Fibroblast of skin of left biceps (primary cell): Measurements from ENCODE around the gene HIPK3.
A peak's percentile ranks its signal among the peaks of the same experiment; 100 is the strongest.
"Not testable (repeated sequence)": the region's sequence is repeated elsewhere in the genome, so short reads cannot be mapped to it uniquely, and the experiment has no call there.

ENCODE experiments used
- DNase-seq, 2 experiments: peaks; one replicate each; pipeline ENCODE4 v3.0.0-alpha.2; 2013; ENCODE audit warnings: low read depth in 2 of 2

Gene HIPK3

DNA sequence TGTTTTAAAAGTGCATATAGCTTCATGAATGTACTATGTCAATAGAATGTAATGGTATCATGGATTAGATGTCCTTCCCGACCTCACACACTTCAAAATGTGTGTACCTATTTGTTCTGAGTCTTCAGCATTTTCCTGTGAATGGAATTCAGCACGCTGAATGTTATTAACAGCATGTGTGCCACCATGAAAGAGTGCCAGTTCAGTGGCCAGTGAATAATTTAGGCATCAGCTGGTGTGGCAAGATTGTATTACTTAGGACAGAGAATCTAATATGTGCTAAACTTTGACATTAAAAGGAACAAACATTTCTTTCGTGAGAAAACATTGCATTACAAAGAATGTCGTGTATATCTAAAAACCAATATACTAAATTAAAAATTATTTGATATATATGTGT is 46.4 kb downstream of the HIPK3 start:
- no peak for DNase-seq

DNA sequence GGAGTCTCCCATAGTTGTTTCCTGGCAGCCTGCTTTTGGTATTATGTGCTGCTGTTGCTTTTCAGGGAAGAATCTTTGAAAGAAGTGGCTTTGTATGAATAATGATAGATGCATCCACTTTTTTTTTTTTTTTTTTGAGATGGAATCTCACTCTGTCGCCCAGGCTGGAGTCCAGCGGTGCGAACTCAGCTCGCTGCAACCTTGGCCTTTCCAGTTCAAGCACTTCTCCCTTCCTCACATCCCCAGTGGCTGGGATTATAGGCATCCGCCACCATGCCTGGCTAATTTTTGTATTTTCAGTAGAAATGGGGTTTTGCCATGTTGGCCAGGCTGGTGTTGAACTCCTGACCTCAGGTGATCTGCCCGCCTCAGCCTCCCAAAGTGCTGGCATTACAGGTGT is 49.6 kb downstream of the HIPK3 start:
- DNase-seq = not testable (repeated sequence)

DNA sequence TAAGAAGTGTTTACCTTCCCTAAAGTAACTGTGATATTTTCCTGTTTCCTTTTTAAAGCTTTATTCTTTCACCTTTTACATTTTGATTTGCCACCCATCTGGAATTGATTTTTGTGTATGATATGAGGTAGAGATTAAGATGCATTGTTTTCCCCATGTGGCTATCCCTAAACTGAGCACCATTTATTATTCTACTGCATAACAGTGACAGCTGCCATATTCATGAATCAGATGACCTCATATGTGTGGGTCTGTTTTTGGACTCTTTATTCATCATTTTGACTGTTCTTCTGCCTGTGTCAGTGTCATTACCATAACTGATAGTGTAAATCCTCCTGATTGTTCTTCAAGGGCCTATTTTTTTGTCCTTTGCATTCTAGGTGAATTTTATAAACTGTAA is 50.8 kb downstream of the HIPK3 start:
- DNase-seq = no peak

DNA sequence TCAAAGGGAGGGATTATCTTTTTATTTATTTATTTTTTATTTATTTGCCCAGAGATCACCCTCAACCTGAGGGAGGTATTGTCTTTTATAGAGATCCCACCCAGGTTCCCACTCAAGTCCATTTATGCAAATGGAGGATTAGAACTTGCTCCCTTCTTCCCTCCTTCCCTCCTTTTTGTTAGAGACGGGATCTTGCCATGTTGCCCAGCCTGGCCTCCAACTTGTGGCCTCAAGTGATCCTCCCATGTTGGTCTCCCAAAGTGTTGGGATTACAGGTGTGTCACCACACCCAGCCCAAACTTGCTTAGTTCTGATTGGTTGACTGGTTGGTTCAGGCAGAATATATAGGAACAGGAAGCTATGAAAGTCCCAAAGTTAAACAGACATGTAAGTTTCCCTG is 51.9 kb downstream of the HIPK3 start:
- no peak for DNase-seq

- no peak for DNase-seq
Measured at GRCh38 chr11:33310720-33311500, 53.7 kb downstream of the HIPK3 start.

DNA sequence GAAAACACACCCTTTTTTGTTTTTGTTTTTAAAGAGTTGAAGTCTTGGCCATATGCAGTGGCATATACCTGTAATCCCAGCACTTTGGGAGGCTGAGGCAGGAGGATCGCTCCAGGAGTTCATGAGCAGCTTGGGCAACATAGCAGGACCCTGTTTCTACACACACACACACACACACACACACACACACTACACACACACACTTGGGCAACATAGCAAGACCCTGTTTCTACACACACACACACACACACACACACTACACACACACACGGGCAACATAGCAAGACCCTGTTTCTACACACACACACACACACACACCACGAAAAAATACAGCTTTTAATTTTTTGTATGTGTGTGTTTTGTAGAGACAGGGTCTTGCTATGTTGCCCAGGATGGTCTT is 54.5 kb downstream of the HIPK3 start:
- DNase-seq = no peak

DNA sequence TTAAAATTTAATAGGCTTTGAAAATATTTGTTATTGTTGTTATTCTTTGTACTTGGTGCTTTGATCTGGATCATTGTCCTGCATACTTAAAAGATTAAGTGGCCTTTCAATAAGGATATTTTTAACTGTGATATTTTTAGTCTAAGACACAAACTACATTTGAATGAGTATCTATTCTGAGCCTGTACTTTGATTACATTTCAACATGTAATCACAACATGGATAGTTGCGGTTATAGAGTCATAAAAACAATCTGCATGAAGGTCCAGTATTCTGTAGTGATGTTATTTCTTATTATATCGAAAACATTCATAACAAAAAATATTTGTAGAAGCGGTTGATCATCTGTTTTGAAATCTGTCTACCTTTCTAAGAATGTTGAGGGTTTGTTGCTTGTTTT is 58.6 kb downstream of the HIPK3 start:
- no peak for DNase-seq

GRCh38 chr11:33317662-33318061 is 60.5 kb downstream of the HIPK3 start:
- DNase-seq = no peak

DNA sequence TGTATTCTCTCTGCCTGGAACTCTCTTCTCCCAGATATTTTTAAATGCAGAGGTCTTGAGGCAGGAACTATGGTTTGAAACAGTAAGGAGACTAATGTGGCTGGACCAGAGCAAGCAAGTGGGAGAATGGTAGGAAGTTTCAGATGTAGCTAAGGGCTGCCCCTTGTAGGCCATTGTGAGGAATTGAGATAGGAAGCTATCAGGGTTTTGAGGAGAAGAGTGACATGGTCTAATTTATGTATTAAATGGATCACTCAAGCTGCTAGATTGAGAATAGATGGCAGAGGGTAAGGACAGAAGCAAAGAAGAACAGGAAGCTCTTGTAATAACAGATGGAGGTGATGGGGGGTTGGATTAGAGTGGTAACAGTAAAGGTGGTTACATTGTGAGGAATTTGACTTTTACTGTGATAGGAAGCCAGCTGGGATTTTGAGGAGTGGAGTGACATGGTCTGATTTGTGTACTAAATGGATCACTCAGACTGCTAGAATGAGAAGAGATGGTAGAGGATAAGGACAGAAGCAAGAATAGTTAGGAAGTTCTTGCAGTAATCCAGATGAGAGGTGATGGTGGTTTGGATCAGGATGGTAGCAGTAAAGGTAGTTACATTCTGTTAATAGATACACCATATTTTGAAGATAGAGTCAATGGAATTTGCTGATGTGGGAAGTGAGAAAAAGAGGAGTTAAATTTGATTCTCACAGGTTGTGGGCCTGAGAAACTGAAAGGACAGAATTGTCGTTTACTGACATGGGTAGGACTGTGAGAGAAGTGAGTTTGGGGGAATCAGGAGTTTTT is 63.0 kb downstream of the HIPK3 start:
- no peak for DNase-seq

- DNase-seq = no peak
Measured at GRCh38 chr11:33320814-33321330, 63.7 kb downstream of the HIPK3 start.

DNA sequence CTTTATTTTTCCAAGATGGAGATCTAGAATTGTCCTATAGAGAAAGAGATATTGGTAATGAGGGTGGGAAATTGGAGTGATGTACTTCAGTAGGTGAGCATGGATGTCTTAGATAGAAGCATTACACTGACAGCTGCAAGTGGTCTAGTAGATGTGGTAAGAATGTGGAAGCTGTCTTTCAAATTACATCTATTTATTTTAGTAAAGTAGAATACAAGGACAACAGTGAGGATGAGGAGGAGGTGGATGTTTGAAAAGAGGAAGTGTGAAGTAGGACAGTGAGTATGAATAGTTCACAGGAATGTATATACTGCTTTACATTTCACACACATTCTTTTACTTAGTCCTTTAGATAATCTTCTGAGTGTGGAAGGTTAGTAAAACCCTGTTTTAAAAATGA is 64.2 kb downstream of the HIPK3 start:
- no peak for DNase-seq

DNA sequence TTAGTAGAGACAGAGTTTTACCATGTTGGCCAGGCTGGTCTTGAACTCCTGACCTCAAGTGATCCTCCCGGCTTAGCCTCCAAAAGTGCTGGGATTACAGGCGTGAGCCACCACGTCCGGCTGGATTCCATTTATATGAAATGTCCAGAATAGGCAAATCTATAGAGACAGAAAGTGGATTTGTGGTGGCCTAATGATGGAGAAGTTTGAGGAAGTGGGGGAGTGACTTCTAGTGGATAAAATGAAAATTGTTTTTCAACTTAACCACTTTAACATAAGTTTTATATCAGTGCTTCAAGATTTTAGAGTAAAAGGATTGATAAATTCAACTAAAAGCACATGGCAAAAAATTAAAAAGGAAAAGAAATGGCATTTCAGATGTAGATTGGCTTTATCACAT is 66.2 kb downstream of the HIPK3 start:
- no peak for DNase-seq

GRCh38 chr11:33324302-33324985 is 67.3 kb downstream of the HIPK3 start:
- DNase-seq = no peak

GRCh38 chr11:33325451-33325850 is 68.3 kb downstream of the HIPK3 start:
- DNase-seq = no peak

- peak in 1 of 2 experiments; percentile 18 for DNase-seq
Measured at GRCh38 chr11:33329705-33330329, 72.6 kb downstream of the HIPK3 start.

- DNase-seq = no peak
Measured at GRCh38 chr11:33333816-33334215, 76.6 kb downstream of the HIPK3 start.

DNA sequence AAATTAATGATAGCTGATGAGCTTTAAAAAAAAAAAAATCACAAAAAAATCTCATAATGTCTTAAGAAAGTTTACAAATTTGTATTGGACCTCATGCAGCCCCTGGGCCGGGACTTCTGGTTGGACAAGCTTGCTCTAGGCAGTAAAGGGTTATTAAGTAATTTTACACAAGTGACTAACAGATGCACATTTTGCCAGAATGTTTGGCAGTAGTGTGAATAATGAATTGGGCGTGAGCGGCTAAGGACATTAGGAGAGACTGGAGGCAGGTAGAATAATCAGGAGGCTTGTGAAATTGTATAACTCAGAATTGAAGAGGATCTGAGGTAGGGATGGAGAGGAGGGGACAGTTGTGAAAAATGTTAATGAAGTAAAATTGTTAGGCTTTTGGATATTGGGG is 77.4 kb downstream of the HIPK3 start:
- no peak for DNase-seq

- DNase-seq = no peak
Measured at GRCh38 chr11:33339247-33339646, 82.1 kb downstream of the HIPK3 start.

DNA sequence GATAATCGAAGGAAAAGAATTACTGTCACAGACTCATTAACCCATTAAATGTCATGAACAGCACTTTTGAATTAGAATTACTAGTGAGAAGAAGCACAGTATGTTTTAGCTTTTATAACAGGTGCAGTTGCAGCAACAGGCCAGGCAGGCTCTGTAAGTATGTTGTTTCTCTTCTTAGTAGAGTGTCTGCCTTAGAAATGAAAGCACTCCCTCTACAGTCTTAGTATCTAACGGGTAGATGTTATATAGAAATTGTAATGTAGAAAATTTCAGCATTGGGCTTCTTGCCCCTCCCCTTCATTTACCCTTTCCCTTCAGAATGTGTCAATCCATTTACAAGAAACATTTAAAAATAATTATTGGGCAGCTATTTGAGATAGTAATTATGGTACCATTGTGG is 87.4 kb downstream of the HIPK3 start:
- DNase-seq = no peak

DNA sequence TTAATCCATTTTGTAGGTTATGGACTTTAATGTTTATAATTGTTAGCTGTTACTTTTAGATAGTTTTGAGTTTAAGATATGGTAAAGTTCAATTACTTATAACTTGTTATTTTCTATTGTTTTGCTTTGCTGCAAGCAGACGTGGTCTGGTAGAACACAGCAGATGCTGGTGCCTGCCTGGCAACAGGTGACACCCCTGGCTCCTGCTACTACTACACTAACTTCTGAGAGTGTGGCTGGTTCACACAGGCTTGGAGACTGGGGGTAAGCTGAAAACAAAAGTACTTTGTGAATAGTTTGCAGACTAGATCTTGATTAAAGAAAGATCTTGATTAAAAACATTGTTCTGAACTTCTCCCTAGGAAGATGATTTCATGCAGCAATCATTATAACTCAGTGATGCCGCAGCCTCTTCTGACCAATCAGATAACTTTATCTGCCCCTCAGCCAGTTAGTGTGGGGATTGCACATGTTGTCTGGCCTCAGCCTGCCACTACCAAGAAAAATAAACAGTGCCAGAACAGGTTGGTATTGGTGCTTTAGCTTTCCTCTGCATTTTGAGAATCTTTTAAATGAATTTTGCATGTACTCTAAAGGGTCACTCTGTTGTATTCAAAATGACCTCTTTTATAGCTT is 90.4 kb downstream of the HIPK3 start:
- no peak for DNase-seq

- no peak for DNase-seq
Measured at GRCh38 chr11:33350287-33350686, 93.1 kb downstream of the HIPK3 start.
